Tibial artery (tissue), 4 donors: ENCODE results near the gene ENKUR.
"Not testable (repeated sequence)": the region's sequence is repeated elsewhere in the genome, so short reads cannot be mapped to it uniquely, and the experiment has no call there.

Experiments used
- DNase-seq, 2 donors: peaks; one replicate each; pipeline ENCODE4 v3.0.0-alpha.2; 2019
- H3K27ac ChIP-seq, 2 donors: fragments of 200-600 bp; sonication (generic) in 1 of 2; 1 replicate in 1 of 2; 2 replicates in 1 of 2; pipeline ENCODE4 v1.5.1; 2018 to 2019; ENCODE audit warnings: mild to moderate bottlenecking in 1 of 2
- H3K27me3 ChIP-seq, 2 donors: fragments of 200-600 bp; sonication (generic) in 1 of 2; one replicate each; pipeline versions ENCODE4 v1.5.1 to v1.6.0; 2016 to 2019
- H3K36me3 ChIP-seq, 3 donors: fragments of 200-600 bp; sonication (generic) in 2 of 3; one replicate each; pipeline ENCODE4 v1.5.1; 2016 to 2019; ENCODE audit warnings: mild to moderate bottlenecking in 2 of 3
- H3K4me1 ChIP-seq, 4 donors: fragments of 200-600 bp; sonication (generic) in 2 of 4; 1 replicate in 3 of 4; 2 replicates in 1 of 4; pipeline ENCODE4 v1.5.1; 2016 to 2019
- H3K4me3 ChIP-seq, 2 donors: fragments of 200-600 bp; sonication (generic) in 1 of 2; 1 replicate in 1 of 2; 2 replicates in 1 of 2; pipeline ENCODE4 v1.5.1; 2018 to 2019; ENCODE audit warnings: mild to moderate bottlenecking in 2 of 2
- H3K9me3 ChIP-seq, 3 donors: fragments of 200-600 bp; sonication (generic) in 1 of 3; one replicate each; pipeline ENCODE4 v1.5.1; 2016 to 2019
- intact Hi-C: fragments of 100-400 bp; cut with DNase I; formaldehyde crosslinking; loops from one replicate; pipeline ENCODE4 v1.15.0; 2023; ENCODE audit warnings: low total_unique reads
- TF ChIP-seq, protein P1 (sequence below), 2 experiments: fragments of 200-600 bp in 1 of 2; fragments of 450-650 bp in 1 of 2; IDR thresholded peaks; one replicate each; pipeline ENCODE4 v1.5.1; 2017 to 2019; ENCODE audit warnings: antibody characterized with exemption in 2 of 2, mild to moderate bottlenecking in 1 of 2, moderate library complexity in 1 of 2

Gene ENKUR

GRCh38 chr10:24974976-24975375 lies 41.0 kb downstream of the ENKUR start:
- Histone ChIP-seq H3K9me3 (no peaks in the 10 kb centered on the region), H3K36me3 (no peaks in the 10 kb centered on the region), H3K27ac (peak overlapping the region; percentile 17 to 19), H3K27me3 (no peaks in the 10 kb centered on the region), H3K4me3 (no peak overlapping the region), H3K4me1 (peaks cover 0 to 10% (median 5%) of the 10 kb centered on the region in 4 donors)
- TF ChIP-seq, protein P1, sequence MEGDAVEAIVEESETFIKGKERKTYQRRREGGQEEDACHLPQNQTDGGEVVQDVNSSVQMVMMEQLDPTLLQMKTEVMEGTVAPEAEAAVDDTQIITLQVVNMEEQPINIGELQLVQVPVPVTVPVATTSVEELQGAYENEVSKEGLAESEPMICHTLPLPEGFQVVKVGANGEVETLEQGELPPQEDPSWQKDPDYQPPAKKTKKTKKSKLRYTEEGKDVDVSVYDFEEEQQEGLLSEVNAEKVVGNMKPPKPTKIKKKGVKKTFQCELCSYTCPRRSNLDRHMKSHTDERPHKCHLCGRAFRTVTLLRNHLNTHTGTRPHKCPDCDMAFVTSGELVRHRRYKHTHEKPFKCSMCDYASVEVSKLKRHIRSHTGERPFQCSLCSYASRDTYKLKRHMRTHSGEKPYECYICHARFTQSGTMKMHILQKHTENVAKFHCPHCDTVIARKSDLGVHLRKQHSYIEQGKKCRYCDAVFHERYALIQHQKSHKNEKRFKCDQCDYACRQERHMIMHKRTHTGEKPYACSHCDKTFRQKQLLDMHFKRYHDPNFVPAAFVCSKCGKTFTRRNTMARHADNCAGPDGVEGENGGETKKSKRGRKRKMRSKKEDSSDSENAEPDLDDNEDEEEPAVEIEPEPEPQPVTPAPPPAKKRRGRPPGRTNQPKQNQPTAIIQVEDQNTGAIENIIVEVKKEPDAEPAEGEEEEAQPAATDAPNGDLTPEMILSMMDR (IDR thresholded peaks at IDR 0.05) = peak; percentile 28 to 36
- DNase-seq = peak; percentile 55 to 74
- intact Hi-C loops = no loop called here

DNA sequence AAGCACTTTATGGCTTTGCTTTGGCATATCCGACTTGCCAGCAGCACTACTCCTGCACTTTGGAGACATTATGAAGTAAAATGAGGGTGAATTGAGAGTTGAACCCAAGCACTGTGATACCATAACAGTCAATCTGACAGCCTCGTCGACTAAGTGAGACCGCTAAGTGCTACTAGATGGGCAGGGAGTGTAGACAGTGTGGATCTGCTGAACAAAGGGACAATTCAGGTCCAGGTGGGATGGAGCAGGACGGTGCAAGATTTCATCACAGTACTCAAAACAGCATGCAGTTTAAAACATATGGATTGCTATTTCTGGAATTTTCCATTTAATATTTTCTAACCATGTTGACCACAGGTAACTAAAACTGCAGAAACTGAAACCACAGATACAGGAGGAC lies 42.8 kb downstream of the ENKUR start:
- TF ChIP-seq, protein P1 (IDR thresholded peaks at IDR 0.05) = no peak
- intact Hi-C loops = no loop called here
- H3K4me3 ChIP-seq = no peak overlapping the region
- peaks cover 0 to 10% (median 5%) of the 10 kb centered on the region in 4 donors for H3K4me1 ChIP-seq
- H3K9me3 ChIP-seq = no peaks in the 10 kb centered on the region
- no peak for DNase-seq
- no peak overlapping the region for H3K27ac ChIP-seq
- no peaks in the 10 kb centered on the region for H3K36me3 ChIP-seq
- no peaks in the 10 kb centered on the region for H3K27me3 ChIP-seq

DNA sequence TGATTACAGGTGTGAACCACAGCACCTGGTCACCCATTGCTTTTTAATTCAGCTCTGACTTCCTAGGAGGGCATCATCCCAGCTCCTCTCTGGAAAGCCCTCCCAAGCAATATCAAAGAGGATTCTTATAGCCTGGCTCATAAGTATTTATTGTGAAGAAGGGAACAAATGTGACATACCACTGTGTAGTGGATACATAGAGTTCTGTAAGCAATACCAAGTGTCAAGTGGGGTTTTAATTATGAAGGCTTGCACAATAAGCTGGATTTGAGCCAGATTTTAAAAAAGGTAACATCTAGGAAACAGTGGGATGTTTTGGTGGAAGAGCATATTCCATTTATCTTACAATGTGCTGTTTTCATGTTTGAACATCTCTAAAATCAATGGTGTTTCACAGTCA lies 44.6 kb downstream of the ENKUR start:
- no peak for DNase-seq
- no peak overlapping the region for H3K27ac ChIP-seq
- H3K36me3 ChIP-seq = no peaks in the 10 kb centered on the region
- H3K9me3 ChIP-seq = no peaks in the 10 kb centered on the region
- intact Hi-C loops = no loop called here
- no peaks in the 10 kb centered on the region for H3K27me3 ChIP-seq
- peaks cover 0 to 10% (median 5%) of the 10 kb centered on the region in 4 donors for H3K4me1 ChIP-seq
- H3K4me3 ChIP-seq = no peak overlapping the region
- TF ChIP-seq, protein P1 (IDR thresholded peaks at IDR 0.05) = no peak

DNA sequence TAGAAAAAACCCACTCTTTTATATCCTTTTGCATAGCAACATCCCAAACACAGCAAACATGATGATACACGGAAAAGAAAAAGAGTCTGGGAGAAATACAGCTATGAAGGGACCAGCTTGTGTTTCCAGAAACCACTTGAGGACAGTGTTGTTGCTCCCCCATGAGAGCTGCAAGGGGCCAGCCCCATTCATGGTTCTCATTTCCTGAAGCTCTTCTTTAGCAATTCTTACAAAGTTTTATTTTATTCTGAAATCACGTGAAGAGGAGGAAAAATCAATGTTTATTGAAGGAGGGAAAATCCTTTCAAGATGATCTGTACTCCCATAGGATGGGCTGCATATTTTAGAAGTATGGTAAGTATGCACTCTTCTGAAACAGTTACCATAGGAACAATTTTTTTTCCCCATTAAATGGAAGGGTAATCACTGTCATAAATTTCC lies 46.1 kb downstream of the ENKUR start:
- Histone ChIP-seq H3K27ac (no peak overlapping the region), H3K4me1 (peaks cover 0 to 8% (median 2%) of the 10 kb centered on the region in 4 donors)
- no peak for DNase-seq

GRCh38 chr10:24968951-24969350 lies 47.0 kb downstream of the ENKUR start:
- intact Hi-C loops, H3K4me3 ChIP-seq, H3K9me3 ChIP-seq, H3K4me1 ChIP-seq, H3K27me3 ChIP-seq, H3K27ac ChIP-seq, H3K36me3 ChIP-seq, DNase-seq: not testable (repeated sequence)

More for the DNA sequence above, 46.1 kb downstream of the ENKUR start:
- Histone ChIP-seq H3K9me3 (no peaks in the 10 kb centered on the region), H3K4me3 (no peak overlapping the region), H3K27me3 (no peaks in the 10 kb centered on the region), H3K36me3 (no peaks in the 10 kb centered on the region)
- TF ChIP-seq, protein P1 (IDR thresholded peaks at IDR 0.05) = no peak
- intact Hi-C loops = no loop called here

DNA sequence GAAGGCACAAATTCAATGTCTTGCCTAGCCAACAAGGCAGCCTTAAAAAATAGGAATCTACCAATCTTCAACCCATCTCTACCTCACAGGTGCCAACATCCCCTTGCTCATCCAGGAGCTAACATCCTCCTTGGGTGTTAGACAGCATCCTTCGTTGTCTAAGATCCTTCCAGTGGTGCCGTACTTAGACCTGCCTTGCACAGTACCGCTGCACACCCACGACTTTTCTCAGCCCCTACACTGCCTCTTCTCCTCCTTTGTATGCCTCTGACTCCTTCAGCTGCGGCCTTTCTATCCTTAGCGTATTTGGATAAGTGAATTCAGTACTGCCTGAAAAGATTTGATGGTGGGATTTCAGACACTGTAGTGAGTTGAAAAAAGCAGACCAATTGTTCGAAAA lies 47.6 kb downstream of the ENKUR start:
- TF ChIP-seq, protein P1 (IDR thresholded peaks at IDR 0.05) = no peak
- intact Hi-C loops = no loop called here
- no peak overlapping the region for H3K27ac ChIP-seq

More for the DNA sequence above, 47.6 kb downstream of the ENKUR start:
- Histone ChIP-seq H3K4me1 (no peaks in the 10 kb centered on the region), H3K4me3 (no peak overlapping the region), H3K9me3 (no peaks in the 10 kb centered on the region), H3K27me3 (no peaks in the 10 kb centered on the region), H3K36me3 (no peaks in the 10 kb centered on the region)
- no peak for DNase-seq
